SK-N-SH (cell line): ENCODE results near the gene CSTPP1. TPM values are rescaled to one million over a fixed set of nuclear protein-coding genes. Genes with fewer than 3 reads are reported as not detected.

Experiments
- CTCF ChIA-PET: fragments of 300-600, 350-600 bp; formaldehyde crosslinking; extraction: SDS; loops from one replicate; lab custom pipeline; 2021; lab: Yijun Ruan, JAX
- POLR2A ChIA-PET: fragments of 350-600 bp; sonication (Branson Sonifier 250); formaldehyde crosslinking; extraction: SDS; loops from one replicate; lab custom pipeline; 2020; ENCODE audit warnings: antibody characterized with exemption, inconsistent platforms; lab: Yijun Ruan, JAX
- DNase-seq: peaks from one replicate; pipeline ENCODE4 v3.0.0; 2012
- H2AFZ ChIP-seq: fragments of 200-600 bp; sonication (generic); 2 replicates; pipeline ENCODE4 v1.8.1; 2016; ENCODE audit warnings: antibody characterized with exemption, mild to moderate bottlenecking, low read depth
- H3F3A ChIP-seq: fragments of 200-600 bp; sonication (generic); replicated peaks from 2 replicates; pipeline ENCODE3; 2016; ENCODE audit warnings: antibody characterized with exemption, mild to moderate bottlenecking; ENCODE audit not compliant: insufficient read depth
- H3K27ac ChIP-seq, 2 experiments: fragments of 200-500 bp in 1 of 2; fragments of 200-600 bp in 1 of 2; sonication (Bioruptor generic) in 1 of 2; sonication (generic), shearing (Covaris generic) in 1 of 2; 2 replicates each; pipeline versions ENCODE4 v1.5.1 to v1.6.1; 2014 to 2016; ENCODE audit warnings: low read depth in 2 of 2, inconsistent platforms in 1 of 2, low read length in 1 of 2, mild to moderate bottlenecking in 1 of 2, mixed read lengths in 1 of 2
- H3K27me3 ChIP-seq: fragments of 200-600 bp; sonication (generic), shearing (Covaris generic); 2 replicates; pipeline ENCODE4 v1.6.1; 2016; ENCODE audit warnings: mixed run types; ENCODE audit not compliant: insufficient read depth
- H3K36me3 ChIP-seq, 2 experiments: fragments of 200-500 bp in 1 of 2; fragments of 200-600 bp in 1 of 2; sonication (Bioruptor generic) in 1 of 2; sonication (generic) in 1 of 2; replicated peaks in 1 of 2; 2 replicates each; pipeline versions ENCODE3 to v1.5.1; 2014 to 2016; ENCODE audit warnings: low read length in 1 of 2, mild to moderate bottlenecking in 1 of 2; ENCODE audit not compliant: insufficient read depth in 2 of 2, control insufficient read depth in 1 of 2
- H3K4me1 ChIP-seq, 2 experiments: fragments of 200-500 bp in 1 of 2; fragments of 200-600 bp in 1 of 2; sonication (Bioruptor generic) in 1 of 2; sonication (generic), shearing (Covaris generic) in 1 of 2; 2 replicates each; pipeline versions ENCODE4 v1.5.1 to v1.6.1; 2014 to 2016; ENCODE audit warnings: low read depth in 1 of 2, low read length in 1 of 2, mixed run types in 1 of 2; ENCODE audit not compliant: insufficient read depth in 2 of 2, control insufficient read depth in 1 of 2
- H3K4me2 ChIP-seq: fragments of 200-600 bp; sonication (generic), shearing (Covaris generic); 2 replicates; pipeline ENCODE4 v1.6.1; 2017; ENCODE audit warnings: mixed run types
- H3K4me3 ChIP-seq, 2 experiments: fragments of 200-500 bp in 1 of 2; fragments of 200-600 bp in 1 of 2; sonication (Bioruptor generic) in 1 of 2; sonication (generic), shearing (Covaris generic) in 1 of 2; 2 replicates each; pipeline versions ENCODE4 v1.5.1 to v1.8.1; 2014 to 2016; ENCODE audit warnings: low read depth in 2 of 2, inconsistent platforms in 1 of 2, low read length in 1 of 2, mild to moderate bottlenecking in 1 of 2, mixed read lengths in 1 of 2, moderate library complexity in 1 of 2
- H3K79me2 ChIP-seq: fragments of 200-600 bp; sonication (generic); 2 replicates; pipeline ENCODE4 v1.8.1; 2017; ENCODE audit warnings: mild to moderate bottlenecking; ENCODE audit not compliant: insufficient read depth
- H3K9ac ChIP-seq: fragments of 200-600 bp; sonication (generic); 2 replicates; pipeline ENCODE4 v1.6.1; 2017; ENCODE audit warnings: mixed run types
- H3K9me2 ChIP-seq: fragments of 200-600 bp; sonication (generic); 2 replicates; pipeline ENCODE4 v1.6.1; 2017; ENCODE audit warnings: mixed run types
- H3K9me3 ChIP-seq: fragments of 200-600 bp; sonication (generic); 2 replicates; pipeline ENCODE4 v1.6.1; 2017; ENCODE audit warnings: mixed run types, mild to moderate bottlenecking, moderate library complexity
- H4K20me1 ChIP-seq: fragments of 200-600 bp; sonication (generic); 2 replicates; pipeline ENCODE4 v1.6.1; 2017; ENCODE audit warnings: mild to moderate bottlenecking, mixed run types; ENCODE audit not compliant: insufficient read depth
- EP300 ChIP-seq, 2 experiments: IDR thresholded peaks; 2 replicates each; pipeline versions ENCODE4 v1.4.0 to v1.6.1; 2012; ENCODE audit warnings: borderline replicate concordance in 1 of 2, low read depth in 1 of 2, low read length in 1 of 2
- GABPA ChIP-seq: IDR thresholded peaks from 2 replicates; pipeline ENCODE4 v1.4.0; 2012; ENCODE audit warnings: low read depth, mild to moderate bottlenecking
- GATA2 ChIP-seq: sonication (generic); formaldehyde crosslinking; IDR thresholded peaks from 2 replicates; pipeline ENCODE4 v1.5.0; 2020; ENCODE audit warnings: mild to moderate bottlenecking, missing genetic modification reagents
- NFIC ChIP-seq: IDR thresholded peaks from 2 replicates; pipeline ENCODE4 v1.4.0; 2012; ENCODE audit warnings: borderline replicate concordance
- RAD21 ChIP-seq: IDR thresholded peaks from 2 replicates; pipeline ENCODE4 v1.6.1; 2012; ENCODE audit warnings: mild to moderate bottlenecking, low read length
- RCOR1 ChIP-seq: fragments of 150-350 bp; IDR thresholded peaks from 2 replicates; pipeline ENCODE4 v1.6.1; 2017; ENCODE audit warnings: antibody characterized with exemption, low read length
- RFX5 ChIP-seq: IDR thresholded peaks from 2 replicates; pipeline ENCODE4 v1.6.1; 2012; ENCODE audit warnings: mild to moderate bottlenecking, improper control_type of control experiment, low read length
- TAF1 ChIP-seq: IDR thresholded peaks from 2 replicates; pipeline ENCODE4 v1.6.1; 2012; ENCODE audit warnings: low read depth, mild to moderate bottlenecking, low read length, moderate library complexity, borderline replicate concordance
- TCF12 ChIP-seq: IDR thresholded peaks from 2 replicates; pipeline ENCODE4 v1.4.0; 2012
- TEAD4 ChIP-seq: IDR thresholded peaks from 2 replicates; pipeline ENCODE4 v1.4.0; 2012; ENCODE audit warnings: mild to moderate bottlenecking, borderline replicate concordance; ENCODE audit not compliant: insufficient read depth
- YY1 ChIP-seq: IDR thresholded peaks from 2 replicates; pipeline ENCODE4 v1.4.0; 2012; ENCODE audit warnings: low read depth, mild to moderate bottlenecking
- WGBS: methylation state at CpG from one replicate; pipeline ENCODE4 v1.1.6; 2017; ENCODE audit warnings: low lambda C conversion rate; 5-methylcytosine and 5-hydroxymethylcytosine counted together
- polyA plus RNA-seq, 3 experiments: library from polyadenylated mRNA; depleted of rRNA; stranded (reverse); fragments of >200 nt; gene quantifications; 2 replicates each; pipeline ENCODE4 v1.2.3, GENCODE V29; 2012
- TF ChIP-seq, protein P1 (sequence below): fragments of 200-600 bp; sonication (generic); IDR thresholded peaks from 2 replicates; pipeline ENCODE4 v1.6.1; 2017; ENCODE audit warnings: antibody characterized with exemption, mild to moderate bottlenecking, moderate library complexity
- TF ChIP-seq, protein P2 (sequence below): IDR thresholded peaks from 2 replicates; pipeline ENCODE4 v1.4.0; 2012; ENCODE audit warnings: low read depth, borderline replicate concordance
- TF ChIP-seq, protein P3 (sequence below): IDR thresholded peaks from 2 replicates; pipeline ENCODE4; 2012
- TF ChIP-seq, protein P4 (sequence below): IDR thresholded peaks from 2 replicates; pipeline ENCODE4 v1.4.0; 2012; ENCODE audit warnings: low read depth, borderline replicate concordance

CSTPP1 gene
- polyA plus RNA-seq, 1 of the 3 experiments (the other 2 are of a cell fraction): 85.7 TPM

DNA sequence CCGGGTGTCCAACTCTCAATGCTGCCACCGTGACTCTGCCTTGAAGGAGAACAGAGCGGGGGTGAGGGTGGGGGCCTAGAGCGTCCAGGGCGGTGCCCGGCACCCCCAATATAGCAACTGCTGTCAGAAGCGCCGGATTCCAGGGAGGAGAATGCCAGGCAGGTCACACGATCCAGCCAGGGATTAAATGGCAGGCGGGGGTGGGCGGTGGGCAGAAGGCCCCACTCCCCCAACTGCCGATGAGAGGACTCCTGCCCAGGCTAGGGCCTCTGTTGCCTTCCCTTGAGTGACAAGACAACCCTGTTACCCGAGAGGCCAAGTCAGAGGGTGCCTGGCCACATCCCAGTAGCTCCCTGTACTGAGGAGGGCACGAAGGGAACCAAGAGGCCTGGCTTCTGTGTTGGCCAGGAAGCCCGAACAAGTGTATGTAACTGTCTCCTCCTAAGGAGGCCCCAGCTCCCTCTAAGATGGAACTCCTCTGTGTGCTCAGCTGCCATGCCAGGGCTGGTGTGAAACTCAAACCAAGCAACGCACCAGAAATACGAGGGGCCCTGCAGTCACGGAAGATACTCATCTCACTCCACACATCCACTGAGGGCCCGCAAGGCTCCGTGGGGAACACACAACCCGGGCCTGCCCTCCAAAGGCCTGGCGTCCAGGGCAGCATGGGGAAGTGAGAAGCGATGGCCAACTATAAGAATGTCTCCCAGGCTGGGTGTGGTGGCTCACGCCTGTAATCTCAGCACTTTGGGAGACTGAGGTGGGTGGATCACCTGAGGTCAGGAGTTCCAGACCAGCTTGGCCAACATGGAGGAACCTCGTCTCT lies 246.7 kb downstream of the CSTPP1 start:
- no peak overlapping the region for H3K27ac ChIP-seq
- TF ChIP-seq, protein P1, sequence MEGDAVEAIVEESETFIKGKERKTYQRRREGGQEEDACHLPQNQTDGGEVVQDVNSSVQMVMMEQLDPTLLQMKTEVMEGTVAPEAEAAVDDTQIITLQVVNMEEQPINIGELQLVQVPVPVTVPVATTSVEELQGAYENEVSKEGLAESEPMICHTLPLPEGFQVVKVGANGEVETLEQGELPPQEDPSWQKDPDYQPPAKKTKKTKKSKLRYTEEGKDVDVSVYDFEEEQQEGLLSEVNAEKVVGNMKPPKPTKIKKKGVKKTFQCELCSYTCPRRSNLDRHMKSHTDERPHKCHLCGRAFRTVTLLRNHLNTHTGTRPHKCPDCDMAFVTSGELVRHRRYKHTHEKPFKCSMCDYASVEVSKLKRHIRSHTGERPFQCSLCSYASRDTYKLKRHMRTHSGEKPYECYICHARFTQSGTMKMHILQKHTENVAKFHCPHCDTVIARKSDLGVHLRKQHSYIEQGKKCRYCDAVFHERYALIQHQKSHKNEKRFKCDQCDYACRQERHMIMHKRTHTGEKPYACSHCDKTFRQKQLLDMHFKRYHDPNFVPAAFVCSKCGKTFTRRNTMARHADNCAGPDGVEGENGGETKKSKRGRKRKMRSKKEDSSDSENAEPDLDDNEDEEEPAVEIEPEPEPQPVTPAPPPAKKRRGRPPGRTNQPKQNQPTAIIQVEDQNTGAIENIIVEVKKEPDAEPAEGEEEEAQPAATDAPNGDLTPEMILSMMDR: no peak
- TF ChIP-seq GATA2 (CRISPR knock-in tag) (no peak), RAD21 (no peak), TCF12 (no peak), EP300 (IDR thresholded peaks at IDR 0.05; ENCODE audit: borderline replicate concordance in 1 of 2, low read depth in 1 of 2, low read length in 1 of 2) (no peak), GABPA (no peak), RFX5 (no peak), TEAD4 (no peak), NFIC (no peak), TAF1 (no peak), YY1 (no peak), RCOR1 (no peak)
- TF ChIP-seq, protein P2, sequence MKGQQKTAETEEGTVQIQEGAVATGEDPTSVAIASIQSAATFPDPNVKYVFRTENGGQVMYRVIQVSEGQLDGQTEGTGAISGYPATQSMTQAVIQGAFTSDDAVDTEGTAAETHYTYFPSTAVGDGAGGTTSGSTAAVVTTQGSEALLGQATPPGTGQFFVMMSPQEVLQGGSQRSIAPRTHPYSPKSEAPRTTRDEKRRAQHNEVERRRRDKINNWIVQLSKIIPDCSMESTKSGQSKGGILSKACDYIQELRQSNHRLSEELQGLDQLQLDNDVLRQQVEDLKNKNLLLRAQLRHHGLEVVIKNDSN: no peak
- TF ChIP-seq, protein P3, sequence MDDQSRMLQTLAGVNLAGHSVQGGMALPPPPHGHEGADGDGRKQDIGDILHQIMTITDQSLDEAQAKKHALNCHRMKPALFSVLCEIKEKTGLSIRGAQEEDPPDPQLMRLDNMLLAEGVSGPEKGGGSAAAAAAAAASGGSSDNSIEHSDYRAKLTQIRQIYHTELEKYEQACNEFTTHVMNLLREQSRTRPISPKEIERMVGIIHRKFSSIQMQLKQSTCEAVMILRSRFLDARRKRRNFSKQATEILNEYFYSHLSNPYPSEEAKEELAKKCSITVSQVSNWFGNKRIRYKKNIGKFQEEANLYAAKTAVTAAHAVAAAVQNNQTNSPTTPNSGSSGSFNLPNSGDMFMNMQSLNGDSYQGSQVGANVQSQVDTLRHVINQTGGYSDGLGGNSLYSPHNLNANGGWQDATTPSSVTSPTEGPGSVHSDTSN: no peak
- TF ChIP-seq, protein P4, sequence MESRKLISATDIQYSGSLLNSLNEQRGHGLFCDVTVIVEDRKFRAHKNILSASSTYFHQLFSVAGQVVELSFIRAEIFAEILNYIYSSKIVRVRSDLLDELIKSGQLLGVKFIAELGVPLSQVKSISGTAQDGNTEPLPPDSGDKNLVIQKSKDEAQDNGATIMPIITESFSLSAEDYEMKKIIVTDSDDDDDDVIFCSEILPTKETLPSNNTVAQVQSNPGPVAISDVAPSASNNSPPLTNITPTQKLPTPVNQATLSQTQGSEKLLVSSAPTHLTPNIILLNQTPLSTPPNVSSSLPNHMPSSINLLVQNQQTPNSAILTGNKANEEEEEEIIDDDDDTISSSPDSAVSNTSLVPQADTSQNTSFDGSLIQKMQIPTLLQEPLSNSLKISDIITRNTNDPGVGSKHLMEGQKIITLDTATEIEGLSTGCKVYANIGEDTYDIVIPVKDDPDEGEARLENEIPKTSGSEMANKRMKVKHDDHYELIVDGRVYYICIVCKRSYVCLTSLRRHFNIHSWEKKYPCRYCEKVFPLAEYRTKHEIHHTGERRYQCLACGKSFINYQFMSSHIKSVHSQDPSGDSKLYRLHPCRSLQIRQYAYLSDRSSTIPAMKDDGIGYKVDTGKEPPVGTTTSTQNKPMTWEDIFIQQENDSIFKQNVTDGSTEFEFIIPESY: no peak
- H2AFZ ChIP-seq: no peak overlapping the region
- no peak for DNase-seq
- H3K4me1 ChIP-seq: peaks cover 7 to 26% of the 10 kb centered on the region in 2 experiments; a peak in 3 of 4 replicates
- no peaks in the 10 kb centered on the region for H3K9me3 ChIP-seq
- 94% methylated on average over 20 of the region's 25 CpGs for WGBS
- H3K9me2 ChIP-seq: no peaks in the 10 kb centered on the region
- peaks cover 3% of the 10 kb centered on the region for H3F3A ChIP-seq
- ChIA-PET POLR2A (interaction anchor here (0.6 to 1.0 kb wide), 2 partner anchors 50 to 66 kb away, joined by 3 read pairs; partner anchors contain the start of gene ACP2), CTCF (interaction anchor here (0.7 to 1.3 kb wide), 2 partner anchors 66 to 76 kb away, joined by 4 to 9 read pairs; partner anchors contain the start of gene ACP2)
- H3K79me2 ChIP-seq: peaks cover 9% of the 10 kb centered on the region; the same call in 1 of the 2 replicates
- no peaks in the 10 kb centered on the region for H3K27me3 ChIP-seq
- H3K36me3 ChIP-seq: no peaks in the 10 kb centered on the region
- H4K20me1 ChIP-seq: no peaks in the 10 kb centered on the region
- H3K9ac ChIP-seq: no peak overlapping the region
- no peak overlapping the region for H3K4me3 ChIP-seq
- H3K4me2 ChIP-seq: no peak overlapping the region
